GM06990 (cell line): ENCODE results near the gene VWCE.

ENCODE experiments used
- DNase-seq: peaks from one replicate; pipeline ENCODE4 v3.0.0-alpha.2; 2011; ENCODE audit not compliant: insufficient read length; ENCODE audit errors: extremely low read depth
- H3K27me3 ChIP-seq: replicated peaks from 2 replicates; pipeline ENCODE4 v1.6.0; 2011; ENCODE audit warnings: low read length; ENCODE audit not compliant: control insufficient read depth, insufficient read depth
- H3K36me3 ChIP-seq: 2 replicates; pipeline ENCODE4 v1.5.1; 2011; ENCODE audit warnings: low read length; ENCODE audit not compliant: control insufficient read depth, insufficient read depth
- H3K4me3 ChIP-seq: replicated peaks from 2 replicates; pipeline ENCODE4 v1.5.1; 2011; ENCODE audit warnings: low read depth, mild to moderate bottlenecking, control low read depth, low read length
- TF ChIP-seq, protein P1 (sequence below): IDR thresholded peaks from 2 replicates; pipeline ENCODE4 v1.5.1; 2011; ENCODE audit warnings: low read length, control low read depth, mild to moderate bottlenecking, inconsistent platforms; ENCODE audit not compliant: insufficient read depth, poor library complexity, severe bottlenecking

VWCE gene

DNA sequence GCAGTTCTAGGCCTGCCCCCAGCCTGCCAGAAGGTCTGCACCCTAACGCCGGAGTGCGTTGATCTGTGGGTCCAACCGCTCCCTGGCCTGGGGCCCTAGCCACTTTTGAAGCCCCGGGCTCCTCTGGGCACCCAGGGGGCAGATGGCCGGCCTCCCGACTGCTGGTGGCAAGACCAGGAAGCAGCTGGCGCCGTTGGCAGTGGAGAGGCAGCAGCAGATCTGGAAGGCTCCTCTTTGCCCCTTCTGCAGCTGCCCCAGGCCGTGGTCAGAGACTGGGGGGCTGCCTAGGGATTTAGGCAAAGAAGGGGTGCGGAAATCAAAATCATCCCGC is 445 bp upstream of the VWCE start:
- peak overlapping the region; percentile 75 for H3K4me3 ChIP-seq
- H3K36me3 ChIP-seq, result peaks cover 4% of the 10 kb centered on the region
- H3K27me3 ChIP-seq, result no peaks in the 10 kb centered on the region
- TF ChIP-seq, protein P1, sequence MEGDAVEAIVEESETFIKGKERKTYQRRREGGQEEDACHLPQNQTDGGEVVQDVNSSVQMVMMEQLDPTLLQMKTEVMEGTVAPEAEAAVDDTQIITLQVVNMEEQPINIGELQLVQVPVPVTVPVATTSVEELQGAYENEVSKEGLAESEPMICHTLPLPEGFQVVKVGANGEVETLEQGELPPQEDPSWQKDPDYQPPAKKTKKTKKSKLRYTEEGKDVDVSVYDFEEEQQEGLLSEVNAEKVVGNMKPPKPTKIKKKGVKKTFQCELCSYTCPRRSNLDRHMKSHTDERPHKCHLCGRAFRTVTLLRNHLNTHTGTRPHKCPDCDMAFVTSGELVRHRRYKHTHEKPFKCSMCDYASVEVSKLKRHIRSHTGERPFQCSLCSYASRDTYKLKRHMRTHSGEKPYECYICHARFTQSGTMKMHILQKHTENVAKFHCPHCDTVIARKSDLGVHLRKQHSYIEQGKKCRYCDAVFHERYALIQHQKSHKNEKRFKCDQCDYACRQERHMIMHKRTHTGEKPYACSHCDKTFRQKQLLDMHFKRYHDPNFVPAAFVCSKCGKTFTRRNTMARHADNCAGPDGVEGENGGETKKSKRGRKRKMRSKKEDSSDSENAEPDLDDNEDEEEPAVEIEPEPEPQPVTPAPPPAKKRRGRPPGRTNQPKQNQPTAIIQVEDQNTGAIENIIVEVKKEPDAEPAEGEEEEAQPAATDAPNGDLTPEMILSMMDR, result no peak
- DNase-seq, result no peak

DNA sequence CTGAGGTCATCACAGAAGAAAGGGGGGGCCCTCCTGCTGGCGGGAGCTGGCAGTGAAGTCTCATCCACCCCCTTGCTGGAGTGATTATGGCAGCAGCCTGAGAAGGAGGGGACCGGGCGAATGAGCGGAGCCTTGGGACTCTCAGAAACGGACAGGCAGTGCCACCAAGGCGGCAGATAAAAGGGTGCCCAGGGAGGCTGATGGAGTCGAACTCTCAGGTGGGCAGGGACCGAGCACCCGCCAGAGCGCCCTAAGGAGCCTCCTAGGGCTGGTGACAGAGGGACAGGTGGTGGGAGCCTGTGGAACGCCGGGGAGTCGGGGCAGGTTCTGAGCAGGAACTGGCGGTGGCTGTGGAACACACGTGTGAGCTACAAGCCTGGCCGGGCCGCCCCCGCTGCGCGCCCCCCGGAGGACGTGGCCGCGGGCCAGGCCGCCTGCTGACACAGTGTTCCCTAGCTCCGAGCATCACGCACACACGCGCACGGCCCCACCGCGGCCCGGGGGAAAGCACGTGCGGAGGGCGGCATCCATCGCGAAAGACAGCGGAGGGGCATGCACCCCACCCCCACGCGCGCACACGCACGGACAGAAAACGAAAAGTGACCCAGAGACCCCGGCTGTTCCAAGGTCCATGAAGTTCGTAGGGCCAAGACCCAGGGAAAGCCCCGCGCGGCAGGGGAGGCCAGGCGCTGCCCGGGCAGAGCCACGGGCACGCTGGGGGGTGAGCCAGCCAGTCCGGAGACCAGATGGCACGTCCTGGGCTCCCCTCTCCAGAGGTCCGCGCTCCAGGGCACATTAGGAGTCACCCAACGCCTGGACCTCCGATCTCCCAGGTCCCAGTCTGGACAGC is 1.0 kb downstream of the VWCE start:
- H3K4me3 ChIP-seq, result peak overlapping the region; percentile 75
- H3K27me3 ChIP-seq, result no peaks in the 10 kb centered on the region
- H3K36me3 ChIP-seq, result no peaks in the 10 kb centered on the region; the same call in 1 of the 2 replicates
- TF ChIP-seq, protein P1, result peak; percentile 16
- DNase-seq, result peak; percentile 64

DNA sequence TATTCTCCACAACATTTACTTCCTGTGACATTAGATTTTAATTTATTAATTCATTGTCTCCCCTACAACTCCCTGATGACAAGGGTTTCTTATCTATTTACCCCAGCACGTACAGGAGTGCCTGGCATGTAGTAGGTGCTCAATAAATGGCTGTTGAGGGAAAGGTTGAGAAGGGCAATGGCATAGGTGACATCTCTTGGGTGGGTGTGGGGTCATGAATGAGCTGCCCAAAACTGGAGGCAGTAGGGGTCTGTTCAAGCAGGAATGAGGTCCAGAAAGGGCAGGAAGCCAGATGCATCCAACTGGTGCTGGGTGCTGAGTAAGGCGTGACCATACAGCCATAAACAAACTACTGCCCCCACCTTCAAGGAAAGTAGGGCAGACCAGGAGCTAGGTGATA is 2.8 kb downstream of the VWCE start:
- Histone ChIP-seq H3K4me3 (no peak overlapping the region), H3K27me3 (no peaks in the 10 kb centered on the region), H3K36me3 (no peaks in the 10 kb centered on the region; the same call in 1 of the 2 replicates)
- no peak for DNase-seq
- TF ChIP-seq, protein P1, result no peak

DNA sequence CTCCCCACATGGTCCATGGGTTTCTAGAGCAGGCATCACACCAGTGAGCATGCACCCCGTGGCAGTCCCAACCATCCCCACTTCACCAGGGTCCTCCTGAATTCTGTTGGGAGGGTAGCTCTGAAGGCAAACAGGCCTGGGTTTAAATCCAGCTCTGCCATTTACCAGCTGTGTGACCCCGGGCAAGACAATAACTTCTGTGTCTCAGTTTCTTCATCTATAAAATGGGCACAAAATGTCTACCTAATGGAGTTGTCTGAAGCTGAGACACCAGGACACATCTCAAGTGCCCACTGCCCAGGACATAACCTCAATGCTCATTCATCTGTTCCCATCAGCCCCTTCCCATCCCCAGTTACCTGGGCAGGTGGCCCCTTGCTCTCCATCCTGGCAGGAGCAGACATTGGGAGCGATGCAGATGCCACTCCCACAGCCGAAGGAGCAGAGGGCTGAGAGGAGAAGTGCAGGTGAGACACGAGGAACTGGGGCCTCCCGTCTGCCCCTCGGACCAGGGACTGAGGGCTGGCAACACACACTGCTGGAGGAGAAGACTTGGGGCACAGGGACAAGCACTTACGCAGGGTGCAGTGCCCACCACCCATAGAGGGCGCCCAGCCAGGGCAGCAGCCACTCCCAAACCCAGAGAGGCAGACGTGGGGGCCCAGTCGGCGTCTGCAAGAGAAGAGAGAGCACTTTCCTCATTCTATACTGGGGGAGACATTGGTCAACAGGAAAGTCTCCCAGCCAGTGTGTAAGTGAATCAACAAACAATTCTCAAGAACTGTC is 4.0 kb downstream of the VWCE start:
- Histone ChIP-seq H3K4me3 (no peak overlapping the region), H3K36me3 (peaks cover under 1% of the 10 kb centered on the region; the same call in 1 of the 2 replicates), H3K27me3 (no peaks in the 10 kb centered on the region)
- DNase-seq, result no peak
- TF ChIP-seq, protein P1, result peak; percentile 62

DNA sequence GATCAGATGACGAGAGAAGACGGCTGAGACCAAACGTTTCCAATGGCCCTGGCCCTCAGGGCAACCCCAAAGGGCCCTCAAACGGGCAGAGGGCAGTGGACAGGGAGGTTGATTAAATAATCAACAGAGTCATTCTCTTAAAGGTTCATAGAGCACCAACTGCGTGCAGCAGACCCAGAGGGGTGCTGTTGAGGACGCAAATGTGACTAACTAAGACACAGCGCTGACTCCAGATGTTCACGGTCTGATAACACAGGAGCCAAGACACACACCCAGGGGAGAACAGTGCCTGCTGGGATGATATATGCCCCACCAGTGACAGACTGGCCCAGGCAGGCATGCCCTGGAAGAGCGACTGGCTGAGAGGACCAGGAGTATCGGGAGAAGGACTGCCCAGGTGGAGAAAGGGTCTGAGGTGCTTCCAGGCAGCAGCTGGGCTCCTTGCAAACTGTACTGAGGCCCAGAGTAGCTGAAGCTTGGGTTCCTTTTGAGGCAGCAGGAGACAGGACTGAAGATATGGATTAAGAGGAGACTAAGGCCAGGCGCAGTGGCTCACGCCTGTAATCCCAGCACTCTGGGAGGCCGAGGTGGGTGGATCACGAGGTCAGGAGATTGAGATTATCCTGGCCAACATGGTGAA is 7.7 kb downstream of the VWCE start:
- H3K36me3 ChIP-seq, result peaks cover 3% of the 10 kb centered on the region
- no peak overlapping the region for H3K4me3 ChIP-seq
- DNase-seq, result no peak
- no peaks in the 10 kb centered on the region for H3K27me3 ChIP-seq
- TF ChIP-seq, protein P1, result no peak
